Measurements from ENCODE around the gene STX1A. TPM values are rescaled to one million over a fixed set of nuclear protein-coding genes. Genes with fewer than 3 reads are reported as not detected.

The STX1A gene
- total and polyA plus RNA-seq, 2 of the 13 experiments (the other 11 are each of a cell fraction or from before 2014, with no cell fraction given) = 6.1 to 12.2 TPM

DNA sequence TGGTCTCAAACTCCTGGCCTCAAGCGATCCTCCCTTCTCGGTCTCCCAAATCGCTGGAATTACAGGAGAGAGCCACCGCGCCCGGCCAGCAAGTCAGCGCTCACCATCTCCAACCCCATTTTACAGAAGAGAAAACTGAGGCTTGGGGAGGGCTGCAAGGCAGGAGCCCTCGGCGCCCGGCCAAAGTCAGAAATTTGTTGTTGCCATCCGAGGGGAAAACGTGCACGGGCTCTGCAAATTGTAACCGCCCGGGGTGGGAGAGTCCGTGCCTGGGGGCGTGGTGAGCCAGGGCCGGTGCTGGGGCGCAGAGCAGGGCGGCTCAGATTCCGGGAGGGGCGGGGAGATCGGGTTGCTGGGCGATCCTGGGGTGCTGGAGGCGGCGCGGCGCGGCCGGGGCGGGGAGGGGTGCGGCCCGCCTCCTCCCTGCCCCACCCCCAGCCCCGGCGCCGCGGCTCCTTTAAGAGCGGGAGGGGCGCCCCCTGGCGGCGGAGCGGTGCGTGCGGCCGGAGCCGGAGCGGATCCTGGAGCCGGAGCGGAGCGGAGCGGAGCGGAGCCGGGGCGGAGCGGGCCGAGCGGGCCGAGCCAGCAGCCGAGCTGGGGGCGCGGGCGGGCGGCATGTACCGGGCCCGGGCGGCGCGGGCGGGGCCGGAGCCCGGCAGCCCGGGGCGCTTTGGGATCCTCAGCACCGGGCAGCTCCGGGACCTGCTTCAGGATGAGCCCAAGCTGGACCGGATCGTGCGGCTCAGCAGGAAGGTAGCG lies 51.9 kb downstream of the STX1A start, which contains the start of gene VPS37D (continued):
- TF ChIP-seq ERF (CRISPR knock-in tag; IDR thresholded peaks at IDR 0.05) (0 out of 2 replicates have a peak, but pooled peaks have one; percentile 30), ZNF562 (CRISPR knock-in tag; IDR thresholded peaks at IDR 0.05; ENCODE audit: borderline replicate concordance) (no peak), SRSF9 (IDR thresholded peaks at IDR 0.05; ENCODE audit: borderline replicate concordance, insufficient read depth, low read depth, low read length, poor library complexity, severe bottlenecking) (no peak), ZFP62 (CRISPR knock-in tag; IDR thresholded peaks at IDR 0.05) (no peak), RXRB (CRISPR knock-in tag; IDR thresholded peaks at IDR 0.05; ENCODE audit: borderline replicate concordance) (no peak; the same call in 1 of the 2 replicates), GABPA (IDR thresholded peaks at IDR 0.05; ENCODE audit: low read depth, low read length) (no peak), GABPA (CRISPR knock-in tag; IDR thresholded peaks at IDR 0.05; ENCODE audit: low read depth) (no peak), SNAPC5 (CRISPR knock-in tag; IDR thresholded peaks at IDR 0.05; ENCODE audit: borderline replicate concordance) (no peak), ZNF83 (CRISPR knock-in tag; IDR thresholded peaks at IDR 0.05; ENCODE audit: borderline replicate concordance) (no peak), ZFP36L2 (CRISPR knock-in tag; IDR thresholded peaks at IDR 0.05) (no peak), HINFP (CRISPR knock-in tag; IDR thresholded peaks at IDR 0.05; ENCODE audit: low read depth) (no peak), LBX2 (CRISPR knock-in tag; IDR thresholded peaks at IDR 0.05; ENCODE audit: borderline replicate concordance) (no peak), FOXO1 (CRISPR knock-in tag; IDR thresholded peaks at IDR 0.05) (no peak; the same call in 1 of the 2 replicates)
- TF ChIP-seq, protein P1, sequence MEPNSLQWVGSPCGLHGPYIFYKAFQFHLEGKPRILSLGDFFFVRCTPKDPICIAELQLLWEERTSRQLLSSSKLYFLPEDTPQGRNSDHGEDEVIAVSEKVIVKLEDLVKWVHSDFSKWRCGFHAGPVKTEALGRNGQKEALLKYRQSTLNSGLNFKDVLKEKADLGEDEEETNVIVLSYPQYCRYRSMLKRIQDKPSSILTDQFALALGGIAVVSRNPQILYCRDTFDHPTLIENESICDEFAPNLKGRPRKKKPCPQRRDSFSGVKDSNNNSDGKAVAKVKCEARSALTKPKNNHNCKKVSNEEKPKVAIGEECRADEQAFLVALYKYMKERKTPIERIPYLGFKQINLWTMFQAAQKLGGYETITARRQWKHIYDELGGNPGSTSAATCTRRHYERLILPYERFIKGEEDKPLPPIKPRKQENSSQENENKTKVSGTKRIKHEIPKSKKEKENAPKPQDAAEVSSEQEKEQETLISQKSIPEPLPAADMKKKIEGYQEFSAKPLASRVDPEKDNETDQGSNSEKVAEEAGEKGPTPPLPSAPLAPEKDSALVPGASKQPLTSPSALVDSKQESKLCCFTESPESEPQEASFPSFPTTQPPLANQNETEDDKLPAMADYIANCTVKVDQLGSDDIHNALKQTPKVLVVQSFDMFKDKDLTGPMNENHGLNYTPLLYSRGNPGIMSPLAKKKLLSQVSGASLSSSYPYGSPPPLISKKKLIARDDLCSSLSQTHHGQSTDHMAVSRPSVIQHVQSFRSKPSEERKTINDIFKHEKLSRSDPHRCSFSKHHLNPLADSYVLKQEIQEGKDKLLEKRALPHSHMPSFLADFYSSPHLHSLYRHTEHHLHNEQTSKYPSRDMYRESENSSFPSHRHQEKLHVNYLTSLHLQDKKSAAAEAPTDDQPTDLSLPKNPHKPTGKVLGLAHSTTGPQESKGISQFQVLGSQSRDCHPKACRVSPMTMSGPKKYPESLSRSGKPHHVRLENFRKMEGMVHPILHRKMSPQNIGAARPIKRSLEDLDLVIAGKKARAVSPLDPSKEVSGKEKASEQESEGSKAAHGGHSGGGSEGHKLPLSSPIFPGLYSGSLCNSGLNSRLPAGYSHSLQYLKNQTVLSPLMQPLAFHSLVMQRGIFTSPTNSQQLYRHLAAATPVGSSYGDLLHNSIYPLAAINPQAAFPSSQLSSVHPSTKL (CRISPR knock-in tag; IDR thresholded peaks at IDR 0.05) = no peak
- TF ChIP-seq, protein P2, sequence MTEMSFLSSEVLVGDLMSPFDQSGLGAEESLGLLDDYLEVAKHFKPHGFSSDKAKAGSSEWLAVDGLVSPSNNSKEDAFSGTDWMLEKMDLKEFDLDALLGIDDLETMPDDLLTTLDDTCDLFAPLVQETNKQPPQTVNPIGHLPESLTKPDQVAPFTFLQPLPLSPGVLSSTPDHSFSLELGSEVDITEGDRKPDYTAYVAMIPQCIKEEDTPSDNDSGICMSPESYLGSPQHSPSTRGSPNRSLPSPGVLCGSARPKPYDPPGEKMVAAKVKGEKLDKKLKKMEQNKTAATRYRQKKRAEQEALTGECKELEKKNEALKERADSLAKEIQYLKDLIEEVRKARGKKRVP (CRISPR knock-in tag; IDR thresholded peaks at IDR 0.05) = no peak
